K562 (cell line): ENCODE results near the gene ACSF3. TPM values are rescaled to one million over a fixed set of nuclear protein-coding genes. Genes with fewer than 3 reads are reported as not detected.

Source experiments
- ATAC-seq: fragments of 200-7000 bp; cut with Tn5 transposase; 3 replicates; pipeline ENCODE4 v1.9.1; 2020; ENCODE audit warnings: moderate library complexity
- BruUV-seq: library from RNA; stranded (reverse); fragments of 400-500 nt; replicated peaks from 2 replicates; lab custom pipeline; 2021; lab: Mats Ljungman, UMichigan
- CTCF ChIA-PET: fragments of 300-600 bp; formaldehyde crosslinking; extraction: SDS; loops from one replicate; lab custom pipeline; 2021; ENCODE audit warnings: low intra/inter-chr PET ratio; lab: Yijun Ruan, JAX
- POLR2A ChIA-PET: fragments of 300-600, 350-650 bp; sonication (Branson Sonifier 250); formaldehyde crosslinking; extraction: SDS; loops from one replicate; lab custom pipeline; 2021; ENCODE audit warnings: antibody characterized with exemption, inconsistent platforms; lab: Yijun Ruan, JAX
- DNase-seq, 4 experiments: peaks; one replicate each; pipeline versions ENCODE4 v3.0.0 to v3.0.0-alpha.2; 2011 to 2018; ENCODE audit warnings: low spot score in 3 of 4, mixed read lengths in 3 of 4; ENCODE audit errors: extremely low read depth in 1 of 4
- FAIRE-seq: peaks from 2 replicates; lab custom pipeline; 2011; peaks lifted over from hg19 to GRCh38; lab: Jason Lieb, UNC
- H2AFZ ChIP-seq: 2 replicates; pipeline ENCODE4 v1.6.0; 2011; ENCODE audit warnings: low read depth, low read length, control low read depth, inconsistent platforms
- H3K27ac ChIP-seq: fragments of 200-600 bp; 3 replicates; pipeline ENCODE4 v1.8.0; 2011; ENCODE audit warnings: low read depth, mild to moderate bottlenecking, control low read depth, inconsistent platforms, low read length, moderate library complexity, mixed read lengths; ENCODE audit errors: extremely low read depth
- H3K27me3 ChIP-seq, 2 experiments: fragments of 300-600 bp in 1 of 2; 2 replicates in 1 of 2; 3 replicates in 1 of 2; pipeline versions ENCODE4 v1.6.0 to v1.8.0; 2011; ENCODE audit warnings: inconsistent platforms in 2 of 2, low read length in 2 of 2, mild to moderate bottlenecking in 1 of 2, mixed read lengths in 1 of 2, moderate library complexity in 1 of 2; ENCODE audit not compliant: control insufficient read depth in 2 of 2, insufficient read depth in 2 of 2
- H3K36me3 ChIP-seq: fragments of 300-600 bp; 3 replicates; pipeline ENCODE4 v1.8.0; 2011; ENCODE audit warnings: mild to moderate bottlenecking, low read length, inconsistent platforms; ENCODE audit not compliant: control insufficient read depth, insufficient read depth
- H3K4me1 ChIP-seq, 2 experiments: fragments of 200-600 bp in 1 of 2; replicated peaks in 1 of 2; 2 replicates in 1 of 2; 3 replicates in 1 of 2; pipeline versions ENCODE4 v1.5.1 to v1.8.0; 2011; ENCODE audit warnings: inconsistent platforms in 2 of 2, low read length in 2 of 2, mild to moderate bottlenecking in 1 of 2, mixed read lengths in 1 of 2, moderate library complexity in 1 of 2; ENCODE audit not compliant: control insufficient read depth in 2 of 2, insufficient read depth in 2 of 2
- H3K4me2 ChIP-seq: 2 replicates; pipeline ENCODE4 v1.6.1; 2011; ENCODE audit warnings: low read length, control low read depth, inconsistent platforms, mixed read lengths; ENCODE audit not compliant: insufficient read depth
- H3K4me3 ChIP-seq: fragments of 200-600 bp; sonication (generic), shearing (Covaris generic); 2 replicates; pipeline ENCODE4 v1.5.1; 2016; ENCODE audit warnings: control low read depth, inconsistent platforms
- H3K79me2 ChIP-seq: fragments of 200-600 bp; 3 replicates; pipeline ENCODE4 v1.8.0; 2011; ENCODE audit warnings: low read length, inconsistent platforms; ENCODE audit not compliant: control insufficient read depth, insufficient read depth
- H3K9ac ChIP-seq, 2 experiments: 2 replicates each; pipeline versions ENCODE4 v1.6.0 to v1.6.1; 2011; ENCODE audit warnings: low read depth in 2 of 2, low read length in 2 of 2, control low read depth in 1 of 2, inconsistent platforms in 1 of 2, mild to moderate bottlenecking in 1 of 2, mixed read lengths in 1 of 2; ENCODE audit not compliant: insufficient read depth in 1 of 2
- H3K9me1 ChIP-seq: one replicate; pipeline ENCODE4 v1.6.0; 2011; ENCODE audit warnings: inconsistent platforms, mild to moderate bottlenecking, low read length, moderate library complexity; ENCODE audit not compliant: control insufficient read depth, insufficient read depth
- H3K9me3 ChIP-seq: replicated peaks from 2 replicates; pipeline ENCODE4 v1.5.1; 2011; ENCODE audit warnings: low read depth, low read length, inconsistent platforms; ENCODE audit not compliant: control insufficient read depth, insufficient read depth
- H4K20me1 ChIP-seq: replicated peaks from 2 replicates; pipeline ENCODE4 v1.6.1; 2011; ENCODE audit warnings: low read length, inconsistent platforms, mixed read lengths; ENCODE audit not compliant: control insufficient read depth, insufficient read depth
- CHD1 ChIP-seq: fragments of 200-600 bp; sonication (generic); IDR thresholded peaks from one replicate; pipeline ENCODE4 v1.6.1; 2012; ENCODE audit warnings: mild to moderate bottlenecking, moderate library complexity, low read length, inconsistent platforms
- NCOA4 ChIP-seq: fragments of 450-650 bp; IDR thresholded peaks from 2 replicates; pipeline ENCODE4 v1.6.1; 2018; ENCODE audit warnings: mild to moderate bottlenecking; ENCODE audit not compliant: partially characterized antibody
- NR3C1 ChIP-seq: sonication (generic); formaldehyde crosslinking; IDR thresholded peaks from 2 replicates; pipeline ENCODE4 v1.8.1; 2022; ENCODE audit warnings: missing genetic modification reagents
- NUFIP1 ChIP-seq: fragments of 450-650 bp; IDR thresholded peaks from 2 replicates; pipeline ENCODE4 v1.6.1; 2018; ENCODE audit not compliant: partially characterized antibody
- STAG1 ChIP-seq: sonication (generic); formaldehyde crosslinking; IDR thresholded peaks from 2 replicates; pipeline ENCODE4 v1.5.0; 2020; ENCODE audit warnings: missing genetic modification reagents, borderline replicate concordance
- ZC3H4 ChIP-seq: sonication (generic); formaldehyde crosslinking; IDR thresholded peaks from 2 replicates; pipeline ENCODE4 v1.9.0; 2021; ENCODE audit warnings: missing genetic modification reagents, borderline replicate concordance
- ZNF311 ChIP-seq: fragments of 250-450 bp; sonication (Bioruptor Pico); IDR thresholded peaks from 2 replicates; pipeline ENCODE4 v1.4.0; 2020; ENCODE audit warnings: mild to moderate bottlenecking, moderate library complexity
- ZNF395 ChIP-seq: fragments of 200-800 bp; sonication (Bioruptor generic); IDR thresholded peaks from 2 replicates; pipeline ENCODE4 v1.6.1; 2017; ENCODE audit warnings: missing genetic modification characterization, missing compliant biosample characterization
- ZNF583 ChIP-seq: fragments of 250-450 bp; sonication (Bioruptor Pico); IDR thresholded peaks from 2 replicates; pipeline ENCODE4 v1.4.0; 2020
- WGBS: fragments of 100-300 bp; shearing (Covaris generic); methylation state at CpG from one replicate; pipeline ENCODE4 v1.1.6; 2016; ENCODE audit warnings: low coverage, mixed read lengths; ENCODE audit not compliant: insufficient coverage; ENCODE audit errors: missing lambda C conversion rate; 5-methylcytosine and 5-hydroxymethylcytosine counted together
- in situ Hi-C: fragments of 300-500 bp; cut with MboI; formaldehyde crosslinking; loops from 4 replicates; pipeline ENCODE4 v1.15.0; 2018; ENCODE audit warnings: inconsistent platforms, mixed read lengths
- intact Hi-C: fragments of 100-400 bp; cut with micrococcal nuclease; formaldehyde crosslinking; loops from 2 replicates; pipeline ENCODE4 v1.14.2; 2022
- polyA plus RNA-seq, 8 experiments: library from polyadenylated mRNA; depleted of rRNA in 4 of 8; stranded (reverse) in 5 of 8; unstranded in 3 of 8; fragments of >200 nt; fragmentation: Nextera tagmentation in 2 of 8; fragmentation: Illumina TruSeq in 1 of 8; extraction: Ambion mirVana in 2 of 8; extraction: Trizol in 1 of 8; gene quantifications; 2 replicates each; pipeline versions ENCODE4 v1.2.1 to v1.2.3, GENCODE V29; 2011 to 2014; ENCODE audit warnings: inconsistent platforms in 1 of 8, missing spikeins in 1 of 8
- total RNA-seq, 7 experiments: library from RNA; depleted of rRNA in 6 of 7; stranded (reverse); fragments of >200 nt in 6 of 7; fragmentation: Illumina TruSeq in 2 of 7; extraction: Trizol in 2 of 7; gene quantifications; 2 replicates each; pipeline versions ENCODE4 v1.2.1 to v1.2.3, GENCODE V29; 2011 to 2021; ENCODE audit warnings: low replicate concordance in 1 of 7
- TF ChIP-seq, protein P1 (sequence below): fragments of 450-650 bp; IDR thresholded peaks from 2 replicates; pipeline ENCODE4 v1.6.1; 2016

ACSF3 gene
- total and polyA plus RNA-seq, 9 of the 15 experiments (the other 6 are each of a cell fraction or from before 2014, with no cell fraction given): 0.77 to 32.8 (median 14.7) TPM

- intact Hi-C loops: no loop called here
- Histone ChIP-seq H4K20me1 (no peaks in the 10 kb centered on the region), H3K9ac (no peak overlapping the region), H3K27ac (no peak overlapping the region), H3K4me1 (peaks cover 10 to 44% of the 10 kb centered on the region in 2 experiments; a peak in 4 of 5 replicates), H2AFZ (no peak overlapping the region)
- DNase-seq: no peak
- in situ Hi-C loops: no loop called here
- no peak for TF ChIP-seq NR3C1 (CRISPR knock-in tag)
- no peak for TF ChIP-seq ZNF395 (CRISPR knock-in tag)
- TF ChIP-seq, protein P1, sequence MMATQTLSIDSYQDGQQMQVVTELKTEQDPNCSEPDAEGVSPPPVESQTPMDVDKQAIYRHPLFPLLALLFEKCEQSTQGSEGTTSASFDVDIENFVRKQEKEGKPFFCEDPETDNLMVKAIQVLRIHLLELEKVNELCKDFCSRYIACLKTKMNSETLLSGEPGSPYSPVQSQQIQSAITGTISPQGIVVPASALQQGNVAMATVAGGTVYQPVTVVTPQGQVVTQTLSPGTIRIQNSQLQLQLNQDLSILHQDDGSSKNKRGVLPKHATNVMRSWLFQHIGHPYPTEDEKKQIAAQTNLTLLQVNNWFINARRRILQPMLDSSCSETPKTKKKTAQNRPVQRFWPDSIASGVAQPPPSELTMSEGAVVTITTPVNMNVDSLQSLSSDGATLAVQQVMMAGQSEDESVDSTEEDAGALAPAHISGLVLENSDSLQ: no peak
- no peak for TF ChIP-seq NUFIP1
- TF ChIP-seq ZC3H4 (CRISPR knock-in tag): no peak
- TF ChIP-seq ZNF311: no peak
- no peak for TF ChIP-seq STAG1 (CRISPR knock-in tag)
- TF ChIP-seq ZNF583 (CRISPR knock-in tag): no peak
- no peak for TF ChIP-seq NCOA4
- TF ChIP-seq CHD1: no peak
- TF ChIP-seq, all 486 proteins: peak for 0
- FAIRE-seq: no peak
- 21% methylated on average over 15 of the region's 15 CpGs for WGBS
- ATAC-seq: no peak
- ChIA-PET CTCF (no interaction called here), POLR2A (interaction anchor here (0.6 to 0.8 kb wide), 2 partner anchors 9 to 125 kb away, joined by 3 read pairs; no protein-coding TSS in a partner anchor)
- no TSS peak for BruUV-seq
- Histone ChIP-seq H3K36me3 (no peaks in the 10 kb centered on the region), H3K9me1 (no peaks in the 10 kb centered on the region), H3K4me2 (no peak overlapping the region), H3K9me3 (peaks cover 3% of the 10 kb centered on the region), H3K79me2 (no peaks in the 10 kb centered on the region), H3K4me3 (no peak overlapping the region), H3K27me3 (peaks cover 28 to 51% of the 10 kb centered on the region in 2 experiments; a peak in 4 of 5 replicates)
Observed at GRCh38 chr16:89087922-89088497, 5.6 kb upstream of the ACSF3 start.
